COLO668 (cell line): ENCODE results near the gene HSPB3.
"Not testable (repeated sequence)": the region's sequence is repeated elsewhere in the genome, so short reads cannot be mapped to it uniquely, and the experiment has no call there.

Experiments used
- DNase-seq: peaks from one replicate; lab custom pipeline; 2025; ENCODE audit not compliant: unreplicated experiment; lab: John Stamatoyannopoulos, UW

HSPB3 gene, protein sequence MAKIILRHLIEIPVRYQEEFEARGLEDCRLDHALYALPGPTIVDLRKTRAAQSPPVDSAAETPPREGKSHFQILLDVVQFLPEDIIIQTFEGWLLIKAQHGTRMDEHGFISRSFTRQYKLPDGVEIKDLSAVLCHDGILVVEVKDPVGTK

DNA sequence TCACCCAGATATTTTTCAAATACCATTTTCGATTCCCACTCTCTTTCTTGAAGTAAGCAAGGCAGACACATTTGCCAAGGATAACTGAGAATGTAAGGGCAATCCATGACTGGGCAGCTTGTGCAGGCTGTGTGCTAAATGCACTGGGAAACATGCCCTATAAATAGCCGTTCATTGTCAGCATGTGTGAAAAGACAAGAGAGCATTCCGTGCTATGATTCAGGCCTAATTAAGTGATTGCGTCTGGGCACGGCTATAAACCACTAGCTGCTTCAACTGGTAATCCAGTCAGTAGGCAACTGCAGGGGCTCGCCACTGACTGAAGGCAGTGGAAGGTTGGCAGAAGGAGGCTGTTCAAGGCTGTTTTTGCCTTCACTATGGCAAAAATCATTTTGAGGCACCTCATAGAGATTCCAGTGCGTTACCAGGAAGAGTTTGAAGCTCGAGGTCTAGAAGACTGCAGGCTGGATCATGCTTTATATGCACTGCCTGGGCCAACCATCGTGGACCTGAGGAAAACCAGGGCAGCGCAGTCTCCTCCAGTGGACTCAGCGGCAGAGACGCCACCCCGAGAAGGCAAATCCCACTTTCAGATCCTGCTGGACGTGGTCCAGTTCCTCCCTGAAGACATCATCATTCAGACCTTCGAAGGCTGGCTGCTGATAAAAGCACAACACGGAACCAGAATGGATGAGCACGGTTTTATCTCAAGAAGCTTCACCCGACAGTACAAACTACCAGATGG lies at the start of gene HSPB3:
TSS of gene HSPB3 (plus strand) at position 287 of the 745 bp plus-strand sequence. CDS start at position 378, 91 bp downstream.
- no peak for DNase-seq

DNA sequence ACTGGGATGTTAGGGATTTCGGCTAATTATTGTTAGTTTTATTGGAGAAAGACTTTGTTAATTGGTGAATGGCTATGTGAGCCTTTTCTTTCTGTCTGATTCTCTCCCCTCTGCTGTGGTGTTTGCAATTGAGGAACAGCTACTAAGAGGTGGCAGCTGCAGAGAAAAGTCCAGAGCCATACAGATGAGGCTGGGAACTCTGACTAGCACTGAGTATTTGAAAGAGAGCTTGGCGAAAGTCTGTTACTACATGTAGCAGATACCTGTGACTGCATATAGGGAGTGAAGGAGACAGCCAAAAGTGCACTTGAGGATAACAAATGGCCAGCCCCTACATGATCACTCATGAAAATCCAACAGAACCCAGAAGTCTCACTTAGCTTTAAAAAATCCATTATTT lies 44.3 kb upstream of the HSPB3 start:
- no peak for DNase-seq

DNA sequence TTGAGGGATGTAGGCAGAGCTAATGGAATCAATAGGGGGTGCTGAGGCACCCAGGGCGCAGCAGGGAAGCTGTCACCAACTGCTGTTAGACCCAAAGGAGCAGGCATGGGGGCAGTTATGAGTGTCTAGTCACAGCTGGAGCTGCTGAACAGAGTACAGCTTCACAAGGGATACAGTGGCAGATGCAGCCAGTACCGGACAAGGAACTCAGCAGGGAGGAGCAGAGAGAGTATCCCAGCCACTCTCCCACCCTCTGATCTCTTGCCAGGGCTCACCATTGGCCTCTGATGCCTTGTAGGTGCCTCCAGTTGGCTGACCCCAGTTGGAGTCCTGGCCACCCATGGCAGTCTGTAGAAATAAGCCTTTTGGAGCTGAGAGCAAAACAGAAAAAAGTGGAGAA lies 42.6 kb upstream of the HSPB3 start:
- DNase-seq: no peak

DNA sequence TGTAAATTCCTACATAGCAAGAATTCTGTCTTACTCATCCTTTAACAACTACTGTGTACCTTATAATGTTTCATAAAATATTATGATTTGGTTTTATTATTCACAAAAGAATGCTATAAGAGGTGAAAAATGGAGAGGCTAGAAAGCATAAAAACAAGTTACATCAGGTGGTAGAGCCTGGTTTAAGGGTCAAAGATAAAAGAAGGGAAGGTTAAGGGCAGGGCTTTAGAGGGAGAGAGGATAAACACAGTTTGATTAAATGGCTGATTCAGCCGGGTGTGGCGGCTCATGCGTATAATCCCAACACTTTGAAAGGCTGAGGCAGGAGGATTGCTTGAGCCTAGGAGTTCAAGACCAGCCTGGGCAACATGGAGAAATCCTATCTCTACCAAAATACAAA lies 40.4 kb upstream of the HSPB3 start:
- DNase-seq: no peak

DNA sequence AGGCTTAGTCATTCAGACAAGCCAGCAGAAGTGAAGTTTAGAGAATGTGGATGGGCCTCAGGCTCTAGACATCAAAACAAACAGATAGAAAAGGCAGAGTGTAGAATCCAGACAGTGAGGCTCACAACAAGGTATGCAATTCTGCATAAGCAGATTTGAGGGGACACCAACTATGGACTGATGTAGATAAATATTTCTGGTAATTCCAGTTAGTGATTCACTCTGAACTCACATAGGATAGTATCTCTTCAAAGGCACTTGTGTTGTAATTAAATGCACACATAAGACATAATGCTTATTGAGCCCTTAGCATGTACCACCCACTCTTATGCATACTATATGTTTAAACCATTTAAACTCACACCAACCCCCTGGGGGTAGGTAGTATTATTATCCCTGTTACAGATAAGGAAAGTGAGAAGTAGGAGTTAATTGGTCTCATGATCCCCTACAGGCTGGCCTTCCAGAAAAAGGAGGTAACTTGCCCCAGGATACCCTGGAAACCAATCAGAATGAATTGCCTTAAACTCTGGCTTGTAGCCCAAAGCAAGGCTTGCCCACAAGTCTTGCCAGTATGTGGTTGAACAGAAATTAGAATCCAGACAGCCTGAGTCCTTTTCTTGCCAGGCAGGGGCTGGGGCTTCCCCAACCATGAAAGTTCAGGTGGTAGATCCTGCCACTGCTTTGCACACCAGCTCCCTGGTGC lies 39.5 kb upstream of the HSPB3 start:
- DNase-seq: no peak

DNA sequence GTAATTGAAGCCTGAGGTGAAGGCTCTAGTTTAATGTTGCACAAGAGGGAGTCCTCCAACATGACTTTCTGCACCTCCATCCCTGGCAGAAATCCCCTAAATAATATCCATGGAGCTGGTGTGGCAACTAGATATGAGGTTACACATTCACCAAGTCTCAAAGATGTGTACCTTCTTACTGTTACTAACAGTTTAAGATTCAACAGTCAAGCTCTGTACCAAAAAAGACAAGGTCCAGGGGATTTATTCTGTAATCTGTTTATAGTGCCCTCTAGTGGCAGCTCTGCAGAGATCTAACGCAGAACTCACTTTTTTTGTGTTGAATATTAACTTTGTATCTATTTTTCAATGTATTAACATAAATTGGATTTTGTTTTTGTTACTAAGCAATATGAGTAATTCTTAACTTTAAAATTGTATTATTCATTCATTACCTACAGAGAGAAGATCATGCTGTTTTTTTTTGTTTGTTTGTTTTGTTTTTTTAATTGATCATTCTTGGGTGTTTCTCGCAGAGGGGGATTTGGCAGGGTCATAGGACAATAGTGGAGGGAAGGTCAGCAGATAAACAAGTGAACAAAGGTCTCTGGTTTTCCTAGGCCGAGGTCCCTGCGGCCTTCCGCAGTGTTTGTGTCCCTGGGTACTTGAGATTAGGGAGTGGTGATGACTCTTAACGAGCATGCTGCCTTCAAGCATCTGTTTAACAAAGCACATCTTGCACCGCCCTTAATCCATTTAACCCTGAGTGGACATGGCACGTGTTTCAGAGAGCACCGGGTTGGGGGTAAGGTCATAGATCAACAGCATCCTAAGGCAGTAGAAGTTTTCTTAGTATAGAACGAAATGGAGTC lies 35.7 kb upstream of the HSPB3 start:
- not testable (repeated sequence) for DNase-seq

DNA sequence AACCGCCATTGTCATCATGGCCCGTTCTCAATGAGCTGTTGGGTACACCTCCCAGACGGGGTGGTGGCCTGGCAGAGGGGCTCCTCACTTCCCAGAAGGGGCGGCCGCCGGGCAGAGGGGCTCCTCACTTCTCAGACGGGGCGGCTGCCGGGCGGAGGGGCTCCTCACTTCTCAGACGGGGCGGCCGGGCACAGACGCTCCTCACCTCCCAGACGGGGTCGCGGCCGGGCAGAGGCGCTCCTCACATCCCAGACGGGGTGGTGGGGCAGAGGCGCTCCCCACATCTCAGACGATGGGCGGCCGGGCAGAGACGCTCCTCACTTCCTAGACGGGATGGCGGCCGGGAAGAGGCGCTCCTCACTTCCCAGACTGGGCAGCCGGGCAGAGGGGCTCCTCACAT lies 35.0 kb upstream of the HSPB3 start:
- not testable (repeated sequence) for DNase-seq

DNA sequence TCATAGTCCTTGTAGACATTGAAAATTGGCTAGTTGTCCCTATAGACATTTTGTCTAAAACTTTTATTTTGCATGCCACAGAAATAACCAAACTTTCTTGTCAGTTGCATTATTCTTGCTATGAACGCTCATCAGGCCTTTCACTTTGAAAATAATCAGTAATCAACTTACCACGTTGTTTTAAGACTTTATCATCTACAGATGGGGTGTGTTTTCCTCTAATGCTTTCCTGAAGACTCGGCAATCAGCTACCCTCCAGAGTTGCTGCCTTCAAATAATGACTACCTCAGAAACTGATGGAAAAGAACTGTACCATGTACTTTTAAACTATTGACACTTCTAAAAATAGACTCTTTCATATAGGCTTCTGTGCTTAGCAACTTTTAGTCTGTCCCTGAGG lies 33.5 kb upstream of the HSPB3 start:
- no peak for DNase-seq

DNA sequence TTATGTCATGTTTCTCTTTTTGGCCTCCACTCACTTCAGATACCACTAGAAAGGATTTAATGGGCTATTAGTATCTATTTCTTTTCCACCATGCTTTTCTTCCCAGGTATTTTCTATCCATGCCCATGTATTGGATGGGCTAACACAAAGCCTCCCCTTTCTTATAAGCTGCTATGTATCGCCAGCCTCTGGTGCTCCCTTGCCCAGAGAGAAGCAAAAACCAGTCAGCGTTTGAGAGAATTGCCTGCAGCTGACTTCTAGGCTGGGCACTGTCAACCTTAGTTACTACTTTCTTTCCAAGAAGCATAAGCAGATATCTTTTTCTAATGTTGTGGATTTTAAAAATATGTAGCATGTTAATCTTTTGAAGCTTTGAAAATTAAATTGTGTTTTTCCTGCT lies 30.2 kb upstream of the HSPB3 start:
- DNase-seq: no peak

DNA sequence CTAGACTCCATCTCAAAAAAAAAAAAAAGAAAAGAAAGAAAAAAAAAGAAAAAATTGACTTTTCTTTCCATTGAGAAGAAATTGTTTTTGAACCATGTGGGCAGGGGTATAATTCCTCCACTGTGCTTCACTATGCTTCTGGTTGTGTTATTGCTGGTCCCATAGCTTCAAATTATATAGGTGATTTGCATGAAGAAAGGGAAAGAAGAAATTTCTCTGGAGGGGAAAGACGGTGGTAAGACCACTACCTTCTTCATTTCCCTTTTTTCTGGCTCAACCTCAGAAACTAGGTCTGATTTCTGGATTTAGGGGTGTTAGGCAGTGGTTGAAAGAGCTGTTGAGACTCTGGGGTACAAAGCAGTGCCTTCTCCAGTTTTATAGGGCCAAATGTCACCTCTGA lies 29.3 kb upstream of the HSPB3 start:
- no peak for DNase-seq

DNA sequence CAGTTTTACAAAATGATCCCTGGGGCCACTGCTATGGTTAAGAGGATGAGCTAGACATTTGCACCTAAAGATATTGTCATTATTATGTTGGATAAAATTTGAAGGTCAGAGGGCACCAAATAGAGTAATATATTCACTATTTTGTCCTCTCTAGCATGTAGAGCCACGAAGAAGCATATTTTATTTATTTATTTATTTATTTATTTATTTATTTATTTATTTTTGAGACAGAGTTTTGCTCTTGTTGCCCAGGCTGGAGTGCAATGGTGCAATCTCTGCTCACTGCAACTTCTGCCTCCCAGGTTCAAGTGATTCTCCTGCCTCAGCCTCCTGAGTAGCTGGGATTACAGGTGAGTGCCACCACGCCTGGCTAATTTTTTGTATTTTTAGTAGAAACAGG lies 20.8 kb upstream of the HSPB3 start:
- DNase-seq: not testable (repeated sequence)

DNA sequence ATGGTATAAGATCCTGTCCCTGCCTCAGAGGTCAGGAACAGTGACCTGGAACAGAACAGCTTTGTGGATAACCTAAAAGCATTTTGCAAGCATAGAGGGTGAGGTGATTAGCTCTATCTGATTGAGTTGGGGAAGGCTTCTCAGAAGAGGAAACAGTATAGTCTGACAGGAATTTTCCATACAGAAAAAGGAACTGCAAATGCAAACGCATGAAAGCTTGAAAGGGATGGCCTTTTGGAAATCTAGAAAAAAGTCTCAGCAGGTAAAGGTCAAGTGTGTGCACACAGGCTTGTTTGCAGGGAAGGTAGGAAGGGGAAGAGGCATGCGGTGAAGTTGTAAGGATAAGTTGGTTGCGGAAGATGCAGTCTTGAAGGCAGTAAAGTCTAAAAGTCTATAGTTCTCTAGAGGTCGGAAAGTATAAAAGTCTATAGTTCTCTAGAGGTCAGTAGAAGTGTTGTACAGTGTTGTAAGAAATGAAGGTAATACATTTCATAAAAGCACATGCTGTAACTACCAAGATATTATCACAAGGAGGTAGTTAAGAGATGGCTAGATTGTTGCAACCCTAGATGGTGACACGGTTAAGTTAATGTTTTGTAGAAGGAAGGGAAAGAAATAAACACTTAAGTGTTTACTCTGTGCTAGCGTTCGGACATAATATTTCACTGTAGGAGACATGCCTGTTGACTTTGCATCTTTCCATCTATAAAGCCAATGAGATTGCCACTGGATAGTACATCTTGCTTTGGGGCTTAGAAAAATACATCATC lies 16.7 kb upstream of the HSPB3 start:
- no peak for DNase-seq

DNA sequence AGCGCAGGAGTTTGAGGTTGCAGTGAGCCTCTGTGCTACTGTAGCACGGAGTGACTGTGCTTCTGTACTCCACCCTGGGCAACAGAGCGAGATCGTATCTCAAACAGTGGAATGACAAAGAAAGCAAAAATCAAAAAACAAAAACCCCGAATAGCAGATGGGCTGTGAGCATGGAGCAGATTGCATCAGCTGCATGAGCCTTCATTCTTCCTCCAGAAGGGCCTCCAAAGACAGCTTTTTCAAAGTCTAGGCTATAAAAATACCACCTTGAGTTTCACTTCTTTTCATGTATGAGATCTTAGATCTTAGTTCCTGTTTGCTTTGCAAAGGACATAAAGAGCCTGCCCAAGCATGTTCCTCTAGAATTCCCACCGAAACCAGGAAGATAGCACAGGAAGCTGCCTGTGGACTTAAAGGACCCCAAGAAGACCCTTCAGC lies 15.0 kb upstream of the HSPB3 start:
- DNase-seq: no peak

DNA sequence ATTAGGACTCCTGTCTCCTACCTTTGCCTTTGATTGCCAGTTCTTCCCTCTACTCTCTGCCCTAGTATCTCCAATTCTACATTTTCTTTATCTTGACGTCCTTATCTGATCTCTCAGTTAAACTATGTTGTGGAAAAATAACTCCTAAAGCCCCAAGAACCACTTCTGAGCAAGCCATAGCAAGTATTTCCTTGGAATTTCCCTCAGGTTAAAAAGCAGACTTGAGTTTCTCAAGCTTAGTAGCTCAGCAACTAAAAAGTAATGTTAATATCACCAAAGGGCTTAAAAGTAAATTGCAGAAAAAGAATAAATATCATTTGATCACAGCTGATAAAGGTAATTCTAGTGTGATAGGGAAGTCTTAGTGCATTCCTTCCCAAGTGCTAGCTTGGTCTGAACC lies 13.2 kb upstream of the HSPB3 start:
- no peak for DNase-seq

DNA sequence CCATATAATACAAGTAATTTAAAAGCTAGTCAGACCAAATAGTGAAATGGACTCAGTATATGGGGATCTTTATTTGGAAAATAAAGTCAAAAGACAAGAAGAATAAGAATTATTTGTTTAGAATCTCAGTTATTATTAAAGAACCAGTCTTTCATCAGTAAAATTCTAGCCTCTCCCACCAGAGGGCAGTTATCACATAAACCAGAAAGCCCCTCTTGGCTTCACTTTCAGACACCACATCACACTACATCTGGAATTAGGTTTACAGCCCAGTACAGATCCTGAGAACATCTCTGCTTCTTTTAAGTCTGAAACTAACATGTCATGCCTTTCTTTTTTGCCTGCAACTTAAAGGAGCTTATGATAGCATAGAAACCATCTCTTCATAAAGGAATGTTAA lies 12.2 kb upstream of the HSPB3 start:
- DNase-seq: no peak

DNA sequence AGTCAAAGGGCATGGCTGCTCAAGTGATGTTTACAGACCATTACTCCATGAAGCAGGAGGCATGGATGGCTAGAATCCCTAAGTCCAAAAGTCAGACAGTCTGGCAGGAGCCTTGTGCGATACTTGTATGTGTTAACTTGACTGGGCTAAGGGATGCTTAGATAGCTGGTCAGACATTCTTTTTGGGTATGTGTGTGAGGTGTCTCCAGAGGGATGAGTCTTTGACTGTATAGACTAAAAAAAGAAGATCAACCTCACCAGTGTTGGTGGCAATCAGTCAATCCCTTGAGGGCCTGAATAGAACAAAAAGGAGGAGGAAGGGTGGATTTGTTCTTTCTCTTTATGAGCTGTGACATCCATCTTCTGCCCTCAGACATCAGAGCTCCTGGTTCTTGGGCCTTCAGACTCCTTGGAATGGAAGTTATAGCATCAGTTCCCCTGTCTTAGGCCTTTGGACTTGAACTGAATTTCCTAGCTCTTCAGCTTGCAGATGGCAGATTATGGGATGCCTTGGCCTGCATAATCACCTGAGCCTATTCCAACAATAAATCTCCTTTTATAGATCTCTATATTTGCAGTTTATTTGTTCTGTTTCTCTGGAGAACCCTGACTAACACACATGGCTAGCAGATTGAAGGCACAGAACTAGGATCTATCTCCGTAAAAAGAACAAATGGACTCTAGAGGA lies 9.7 kb upstream of the HSPB3 start:
- DNase-seq: no peak

DNA sequence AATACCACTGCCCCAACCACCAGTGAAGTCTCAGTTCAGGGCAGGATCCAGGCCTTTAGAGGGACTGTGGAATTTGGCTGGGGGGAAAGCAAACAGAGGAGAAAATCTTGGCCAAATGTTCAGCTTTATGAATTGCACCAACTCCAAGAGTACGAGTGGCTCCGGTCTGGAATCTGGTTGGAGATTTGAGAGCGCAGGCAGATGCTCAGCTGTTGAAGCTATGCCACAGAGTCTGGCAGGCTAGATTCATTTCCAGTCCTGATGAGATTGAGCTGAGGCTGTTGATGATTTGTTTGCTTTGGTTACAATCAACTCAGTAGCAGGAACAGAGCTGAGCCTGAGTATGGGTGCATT lies 9.1 kb upstream of the HSPB3 start:
- no peak for DNase-seq

DNA sequence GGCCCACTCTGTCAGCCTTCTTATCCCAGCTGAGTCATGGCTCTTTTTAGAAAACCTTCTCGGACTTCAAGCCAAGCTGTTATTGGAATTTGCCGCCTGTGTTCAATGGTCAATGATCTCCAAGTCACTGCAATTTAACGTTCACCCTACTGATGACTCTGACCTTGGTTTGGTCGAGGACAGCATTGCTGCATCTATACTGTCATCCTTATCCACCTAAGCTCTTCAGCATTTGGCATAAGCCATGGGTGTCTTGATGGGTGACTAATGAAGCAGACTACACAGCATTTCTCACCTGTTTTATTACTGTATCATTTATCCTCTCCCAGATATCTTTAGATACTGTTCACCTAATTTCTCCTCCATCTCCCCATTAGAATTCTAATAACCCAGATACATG lies 5.6 kb upstream of the HSPB3 start:
- no peak for DNase-seq

DNA sequence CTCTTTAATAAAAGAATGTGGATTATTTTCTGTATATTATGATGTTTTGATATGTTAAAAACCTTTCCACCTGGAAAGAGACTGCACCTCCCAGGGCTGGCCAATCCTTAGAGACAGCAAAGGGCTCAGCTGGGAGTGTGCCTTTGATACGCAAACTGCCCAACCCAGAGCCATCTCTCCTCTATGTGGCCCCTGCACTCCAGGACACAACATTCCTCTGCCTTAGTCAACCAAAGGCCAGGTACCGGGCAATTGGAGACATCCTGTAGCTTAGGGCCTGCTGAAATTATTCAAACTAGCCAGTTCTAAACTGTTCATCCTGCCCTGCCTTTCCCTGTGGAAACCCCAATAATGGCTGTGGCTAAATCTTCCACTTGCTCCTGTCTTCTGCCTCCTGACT lies 5.0 kb upstream of the HSPB3 start:
- no peak for DNase-seq

DNA sequence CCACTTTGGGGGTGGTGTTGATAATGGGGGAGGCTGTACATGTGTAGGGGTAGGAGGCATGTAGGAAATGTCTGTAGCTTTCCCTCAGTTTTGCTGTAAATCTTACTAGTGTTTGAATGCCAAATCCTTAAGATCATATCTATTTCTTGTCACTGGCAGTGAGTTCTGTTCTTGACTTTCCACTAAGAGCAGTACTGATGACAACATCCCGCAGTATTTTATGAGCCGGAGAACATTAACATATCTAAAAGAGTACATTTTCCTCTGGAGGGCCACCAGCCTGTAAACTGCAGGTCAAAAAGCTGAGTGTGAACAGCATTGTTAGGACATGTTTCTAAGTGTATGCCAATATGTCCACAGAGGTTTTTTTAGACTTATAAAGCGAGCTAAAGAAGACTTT lies 2.5 kb upstream of the HSPB3 start:
- no peak for DNase-seq
